Measurements from ENCODE around the gene CFAP61. TPM values are rescaled to one million over a fixed set of nuclear protein-coding genes. Genes with fewer than 3 reads are reported as not detected.
"Not testable (repeated sequence)": the region's sequence is repeated elsewhere in the genome, so short reads cannot be mapped to it uniquely, and the experiment has no call there.

The CFAP61 gene
- total RNA-seq, 6 experiments from 2014 or later = 0.26 TPM; not detected in 5

GRCh38 chr20:20241976-20242375 is 189.6 kb downstream of the CFAP61 start:
- no peak overlapping the region for H3K4me3 Mint-ChIP-seq
- H3K27ac Mint-ChIP-seq = no peak overlapping the region
- no peak for DNase-seq
- no peak for TF ChIP-seq CTCF (IDR thresholded peaks at IDR 0.05)
- peaks cover 1% of the 10 kb centered on the region for H3K27me3 Mint-ChIP-seq (ENCODE audit: insufficient read depth)
- peaks cover 6% of the 10 kb centered on the region; the same call in 1 of the 2 replicates for H3K9me3 Mint-ChIP-seq
- H3K4me1 Mint-ChIP-seq (ENCODE audit: low read depth) = no peaks in the 10 kb centered on the region
- no peaks in the 10 kb centered on the region for H3K36me3 Mint-ChIP-seq (ENCODE audit: low read depth)

DNA sequence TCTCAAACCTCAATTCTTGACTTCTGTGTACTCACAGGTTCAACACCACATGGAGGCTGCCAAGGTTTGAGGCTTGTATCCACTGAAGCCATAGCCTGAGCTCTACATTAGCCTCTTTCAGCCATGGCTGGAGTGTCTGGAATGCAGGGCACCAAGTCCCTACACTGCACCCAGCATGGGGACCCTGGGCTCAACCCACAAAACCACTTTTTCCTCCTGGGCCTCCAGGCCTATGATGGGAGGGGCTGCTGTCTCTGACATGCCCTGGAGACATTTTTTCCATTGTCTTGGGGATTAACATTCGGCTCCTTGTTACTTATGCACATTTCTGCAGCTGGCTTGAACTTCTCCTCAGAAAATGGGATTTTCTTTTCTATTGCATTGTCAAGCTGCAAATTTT is 192.1 kb downstream of the CFAP61 start:
- not testable (repeated sequence) for H3K9me3 Mint-ChIP-seq; H3K36me3 Mint-ChIP-seq (ENCODE audit: low read depth); H3K27ac Mint-ChIP-seq; H3K4me1 Mint-ChIP-seq (ENCODE audit: low read depth); DNase-seq; H3K4me3 Mint-ChIP-seq; H3K27me3 Mint-ChIP-seq (ENCODE audit: insufficient read depth)

DNA sequence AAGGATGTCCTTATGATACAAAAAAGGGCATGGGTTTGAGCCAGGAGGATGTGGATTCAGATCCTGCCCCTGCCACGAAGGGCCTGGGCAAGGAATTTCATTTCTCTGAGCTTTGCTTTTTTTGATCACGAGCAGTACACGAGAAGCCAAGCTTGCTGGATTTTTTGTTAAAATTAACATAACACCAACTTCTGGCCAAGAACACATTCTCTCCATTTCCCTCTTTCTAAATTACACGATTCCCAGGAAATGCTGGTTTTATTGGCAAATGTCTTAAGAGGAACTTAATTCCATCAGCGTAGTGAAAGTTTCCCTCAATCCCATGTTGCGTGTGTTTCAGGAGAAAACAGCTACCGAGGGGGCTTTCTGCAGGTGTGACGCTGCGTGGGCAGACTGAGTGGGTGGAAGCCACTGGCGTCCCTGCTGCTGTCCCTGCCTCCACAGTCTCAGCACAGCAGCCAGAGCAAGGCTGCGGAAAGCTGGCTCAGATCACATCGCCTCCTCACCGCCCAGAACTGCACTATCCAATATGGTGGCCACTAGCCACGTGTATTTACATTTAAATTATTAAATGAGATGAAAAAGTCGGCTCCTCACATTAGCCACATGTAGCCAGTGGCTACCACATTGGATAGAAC is 194.8 kb downstream of the CFAP61 start:
- Mint-ChIP-seq H3K27me3 (ENCODE audit: insufficient read depth) (peaks cover 3% of the 10 kb centered on the region), H3K4me1 (ENCODE audit: low read depth) (no peaks in the 10 kb centered on the region), H3K36me3 (ENCODE audit: low read depth) (no peaks in the 10 kb centered on the region), H3K4me3 (no peak overlapping the region), H3K9me3 (peaks cover 6% of the 10 kb centered on the region; the same call in 1 of the 2 replicates), H3K27ac (no peak overlapping the region)
- no peak for TF ChIP-seq CTCF (IDR thresholded peaks at IDR 0.05)
- DNase-seq = no peak

GRCh38 chr20:20248620-20249200 is 196.4 kb downstream of the CFAP61 start:
- H3K36me3 Mint-ChIP-seq (ENCODE audit: low read depth) = no peaks in the 10 kb centered on the region
- H3K4me1 Mint-ChIP-seq (ENCODE audit: low read depth) = no peaks in the 10 kb centered on the region
- no peak overlapping the region for H3K27ac Mint-ChIP-seq
- no peak for DNase-seq
- no peak for TF ChIP-seq CTCF (IDR thresholded peaks at IDR 0.05)
- H3K4me3 Mint-ChIP-seq = no peak overlapping the region
- H3K9me3 Mint-ChIP-seq = peaks cover 6% of the 10 kb centered on the region; the same call in 1 of the 2 replicates
- peaks cover 3% of the 10 kb centered on the region for H3K27me3 Mint-ChIP-seq (ENCODE audit: insufficient read depth)

DNA sequence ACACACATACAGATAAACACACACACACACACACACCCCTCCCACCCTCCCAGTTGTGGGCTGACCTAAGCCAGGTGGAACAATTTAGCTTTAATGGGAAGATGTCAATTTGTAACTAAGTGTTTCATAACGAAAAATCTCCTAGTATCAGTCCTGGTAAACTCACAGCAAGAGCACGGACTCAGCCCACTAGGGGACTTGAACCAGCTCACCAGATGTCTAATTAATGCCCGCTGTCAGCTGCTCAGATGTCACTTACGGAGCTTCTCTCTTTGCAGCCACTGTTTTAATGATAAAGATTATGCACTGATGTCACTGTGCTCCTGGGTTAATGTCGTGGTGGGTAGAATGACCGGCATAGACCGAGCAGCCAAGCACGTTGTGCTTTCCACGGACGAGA is 199.0 kb downstream of the CFAP61 start:
- no peak for TF ChIP-seq CTCF (IDR thresholded peaks at IDR 0.05)
- peaks cover 6% of the 10 kb centered on the region; the same call in 1 of the 2 replicates for H3K9me3 Mint-ChIP-seq
- H3K27ac Mint-ChIP-seq = no peak overlapping the region
- peaks cover 3% of the 10 kb centered on the region for H3K27me3 Mint-ChIP-seq (ENCODE audit: insufficient read depth)
- H3K4me3 Mint-ChIP-seq = no peak overlapping the region
- H3K4me1 Mint-ChIP-seq (ENCODE audit: low read depth) = no peaks in the 10 kb centered on the region
- no peak for DNase-seq
- no peaks in the 10 kb centered on the region for H3K36me3 Mint-ChIP-seq (ENCODE audit: low read depth)

- Mint-ChIP-seq H3K36me3 (ENCODE audit: low read depth) (no peaks in the 10 kb centered on the region), H3K4me1 (ENCODE audit: low read depth) (no peaks in the 10 kb centered on the region), H3K27me3 (ENCODE audit: insufficient read depth) (peaks cover 3% of the 10 kb centered on the region), H3K27ac (no peak overlapping the region), H3K4me3 (no peak overlapping the region), H3K9me3 (peaks cover 7% of the 10 kb centered on the region; the same call in 1 of the 2 replicates)
- DNase-seq = no peak
- TF ChIP-seq CTCF (IDR thresholded peaks at IDR 0.05) = no peak
These were observed 199.5 kb downstream of the CFAP61 start for GRCh38 chr20:20251836-20252235.

All from HFFc6 (cell line).